Activated CD8-positive, alpha-beta memory T cell treated with anti-CD3 and anti-CD28 coated beads for 48 hours (primary cell): ENCODE results near the gene NTRK2.
"Not testable (repeated sequence)": the region's sequence is repeated elsewhere in the genome, so short reads cannot be mapped to it uniquely, and the experiment has no call there.

ENCODE experiments used
- DNase-seq, 3 experiments: peaks; one replicate each; pipeline ENCODE4 v3.0.0-alpha.2; 2020; ENCODE audit warnings: low read depth in 2 of 3, low spot score in 2 of 3

Gene NTRK2

GRCh38 chr9:85046475-85046874 lies 376.9 kb downstream of the NTRK2 start:
- no peak for DNase-seq

GRCh38 chr9:85053206-85053786 lies 383.8 kb downstream of the NTRK2 start:
- DNase-seq = no peak

- no peak for DNase-seq
These were observed 384.5 kb downstream of the NTRK2 start for GRCh38 chr9:85054017-85054416.

- no peak for DNase-seq
These were observed 386.1 kb downstream of the NTRK2 start for GRCh38 chr9:85055506-85056202.

GRCh38 chr9:85056203-85056572 lies 386.7 kb downstream of the NTRK2 start:
- no peak for DNase-seq

GRCh38 chr9:85061969-85062368 lies 392.4 kb downstream of the NTRK2 start:
- no peak for DNase-seq

GRCh38 chr9:85062385-85063022 lies 393.0 kb downstream of the NTRK2 start:
- DNase-seq = no peak

- no peak for DNase-seq
These were observed 395.4 kb downstream of the NTRK2 start for GRCh38 chr9:85064811-85065371.

- DNase-seq = no peak
These were observed 398.3 kb downstream of the NTRK2 start for GRCh38 chr9:85067792-85068191.

- DNase-seq = not testable (repeated sequence)
These were observed 399.9 kb downstream of the NTRK2 start for GRCh38 chr9:85069421-85069820.
